A673 (cell line): Measurements from ENCODE around the gene LRRN3.

Experiments used
- CTCF ChIP-seq: fragments of 300-800, 200-600 bp; sonication (generic); conservative IDR thresholded peaks from 2 replicates; pipeline ENCODE4 v1.5.1; 2017; ENCODE audit warnings: low read depth, mild to moderate bottlenecking, antibody characterized with exemption, low read length, moderate library complexity, mixed read lengths
- EZH2 ChIP-seq: fragments of 200-600 bp; sonication (generic); IDR thresholded peaks from 2 replicates; pipeline ENCODE4 v1.6.1; 2017; ENCODE audit warnings: borderline replicate concordance, low read depth, mild to moderate bottlenecking, mixed read lengths, antibody characterized with exemption, low read length; ENCODE audit not compliant: poor library complexity, severe bottlenecking

- TF ChIP-seq CTCF (no peak), EZH2 (no peak)
Observed at GRCh38 chr7:111107579-111107978, 16.7 kb downstream of the LRRN3 start.
